ENCODE results near the gene PPP1R16B.
A peak's percentile ranks its signal among the peaks of the same experiment; 100 is the strongest.

The PPP1R16B gene

DNA sequence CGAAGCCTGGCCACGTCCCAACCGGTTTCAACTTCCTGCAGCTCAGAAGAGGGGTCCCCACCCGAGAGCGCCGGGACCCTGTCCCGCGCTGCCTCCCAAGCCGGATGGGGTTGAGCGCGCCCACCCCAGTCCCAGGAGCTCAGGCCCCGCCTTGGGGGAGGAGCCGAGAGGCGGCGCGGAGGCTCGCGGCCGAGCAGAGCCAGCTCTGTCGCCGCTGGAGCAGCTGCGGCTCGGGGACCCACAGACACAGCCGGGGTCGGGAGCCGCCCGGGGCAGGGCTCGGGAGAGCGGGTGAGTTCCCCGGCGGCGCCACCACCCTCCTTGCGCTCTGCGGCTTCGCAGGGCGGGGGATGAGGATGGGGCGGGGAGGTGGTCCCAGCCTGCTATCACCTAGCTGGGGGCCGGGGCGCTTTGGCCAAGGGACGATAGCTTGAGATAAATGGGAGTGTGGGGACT lies at the start of gene PPP1R16B:
TSS of gene PPP1R16B (plus strand) at position 196 of the 456 bp plus-strand sequence. CDS start 30,229 bp downstream, outside the sequence.
- DNase-seq: peak in 1 of 2 experiments; percentile 82

DNA sequence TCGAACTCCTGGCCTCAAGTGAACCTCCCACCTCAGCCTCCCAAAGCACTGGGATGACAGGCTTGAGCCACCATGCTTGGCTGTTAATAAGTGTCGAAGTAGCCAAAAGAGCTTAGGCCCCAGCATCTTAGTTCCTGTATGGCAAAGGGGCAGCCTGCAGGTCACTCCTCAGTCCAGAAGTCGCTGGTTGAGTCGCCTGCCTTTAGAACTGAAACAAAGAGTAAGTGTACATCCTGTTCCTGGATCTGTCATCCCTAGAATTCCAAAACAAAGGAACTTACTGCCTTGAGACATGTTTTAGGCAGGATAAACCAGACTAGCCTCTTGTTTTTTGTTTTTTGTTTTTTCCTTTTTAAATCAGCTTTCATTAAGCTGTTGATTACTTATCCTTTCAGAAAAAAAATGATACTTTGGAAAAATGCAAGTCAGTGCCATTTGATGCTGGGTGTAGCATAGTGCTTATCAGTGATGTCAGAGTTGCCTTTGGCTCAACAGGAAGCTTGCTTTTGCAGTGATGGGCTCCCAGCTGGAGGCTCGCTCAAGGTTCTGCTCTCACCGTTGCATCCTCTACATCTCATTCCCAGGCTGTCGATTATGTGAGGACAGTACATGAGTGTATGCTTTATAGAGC lies 48.2 kb upstream of the PPP1R16B start:
- DNase-seq: no peak

DNA sequence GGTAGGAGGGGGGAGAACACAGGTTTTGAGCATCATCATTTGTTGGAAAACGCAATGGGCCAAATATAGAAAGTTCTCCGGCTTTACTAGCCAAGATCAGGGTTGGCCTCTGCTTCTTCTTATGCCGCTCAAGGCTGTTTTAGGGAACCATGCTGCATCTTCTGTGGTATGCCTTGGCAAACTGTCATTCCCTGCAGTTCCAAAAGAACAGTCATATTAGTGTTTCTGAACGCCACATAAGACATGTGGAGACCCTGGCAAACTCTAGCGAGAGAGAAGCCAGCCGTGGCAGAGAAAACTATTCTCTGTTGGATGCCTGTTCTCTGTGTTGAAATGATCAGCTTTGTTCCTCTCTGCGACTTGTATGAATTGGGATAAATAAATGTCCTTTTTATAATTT lies 46.4 kb upstream of the PPP1R16B start:
- DNase-seq: no peak

DNA sequence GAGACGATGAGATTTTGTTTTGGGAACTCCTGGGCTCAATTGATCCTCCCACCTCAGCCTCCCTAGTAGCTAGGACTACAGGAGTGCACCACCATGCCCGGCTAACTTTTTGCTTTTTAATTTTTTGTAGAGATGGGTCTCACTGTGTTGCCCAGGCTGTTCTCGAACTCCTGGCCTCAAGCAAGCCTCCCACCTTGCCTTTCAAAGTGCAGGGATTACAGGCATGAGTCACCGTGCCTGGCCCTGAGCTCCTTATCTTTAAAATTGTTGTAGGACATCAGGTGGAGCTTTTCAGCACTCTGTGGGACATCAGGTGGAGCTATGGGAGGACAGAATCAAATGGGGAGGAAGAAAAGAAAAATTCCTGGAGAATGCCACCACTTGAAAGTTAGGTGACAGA lies 44.5 kb upstream of the PPP1R16B start:
- DNase-seq: no peak

DNA sequence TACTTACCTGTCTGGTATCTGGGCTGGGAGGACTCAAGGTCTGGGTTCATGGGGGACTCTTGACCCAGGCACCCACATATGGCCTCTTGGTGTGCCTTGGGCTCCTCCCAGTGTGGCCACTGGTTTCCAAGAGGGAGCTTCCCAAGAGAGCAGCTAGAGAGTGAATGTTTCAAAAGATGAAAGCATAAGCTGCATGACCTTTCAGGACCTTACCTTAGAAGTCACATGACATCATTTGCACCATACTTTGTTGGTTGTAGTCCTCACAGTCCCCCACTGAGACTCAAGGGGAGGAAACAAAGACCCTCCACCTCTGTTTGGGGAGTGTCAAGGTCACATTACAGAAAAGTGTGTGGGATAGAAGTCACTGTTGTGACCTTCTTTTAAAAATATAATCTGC lies 43.3 kb upstream of the PPP1R16B start:
- DNase-seq: no peak

DNA sequence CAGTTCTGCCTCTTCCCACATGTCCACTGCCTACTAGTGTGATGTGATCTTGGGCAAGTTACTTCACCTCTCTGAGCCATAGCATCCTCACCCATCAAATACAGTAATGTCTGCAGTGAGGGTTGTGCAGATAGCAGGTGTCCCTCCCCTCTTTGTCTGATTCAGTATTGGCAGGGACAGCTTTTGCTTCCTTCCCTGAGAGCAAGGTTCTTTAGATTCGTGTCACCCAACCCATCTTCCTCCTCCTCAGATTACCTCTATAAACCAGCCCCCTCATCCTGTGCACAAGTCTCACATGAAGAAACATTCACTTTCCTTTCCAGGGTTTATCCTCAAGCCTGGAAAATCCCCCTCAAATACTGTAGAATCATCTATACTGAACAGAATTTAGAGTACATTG lies 41.9 kb upstream of the PPP1R16B start:
- no peak for DNase-seq

DNA sequence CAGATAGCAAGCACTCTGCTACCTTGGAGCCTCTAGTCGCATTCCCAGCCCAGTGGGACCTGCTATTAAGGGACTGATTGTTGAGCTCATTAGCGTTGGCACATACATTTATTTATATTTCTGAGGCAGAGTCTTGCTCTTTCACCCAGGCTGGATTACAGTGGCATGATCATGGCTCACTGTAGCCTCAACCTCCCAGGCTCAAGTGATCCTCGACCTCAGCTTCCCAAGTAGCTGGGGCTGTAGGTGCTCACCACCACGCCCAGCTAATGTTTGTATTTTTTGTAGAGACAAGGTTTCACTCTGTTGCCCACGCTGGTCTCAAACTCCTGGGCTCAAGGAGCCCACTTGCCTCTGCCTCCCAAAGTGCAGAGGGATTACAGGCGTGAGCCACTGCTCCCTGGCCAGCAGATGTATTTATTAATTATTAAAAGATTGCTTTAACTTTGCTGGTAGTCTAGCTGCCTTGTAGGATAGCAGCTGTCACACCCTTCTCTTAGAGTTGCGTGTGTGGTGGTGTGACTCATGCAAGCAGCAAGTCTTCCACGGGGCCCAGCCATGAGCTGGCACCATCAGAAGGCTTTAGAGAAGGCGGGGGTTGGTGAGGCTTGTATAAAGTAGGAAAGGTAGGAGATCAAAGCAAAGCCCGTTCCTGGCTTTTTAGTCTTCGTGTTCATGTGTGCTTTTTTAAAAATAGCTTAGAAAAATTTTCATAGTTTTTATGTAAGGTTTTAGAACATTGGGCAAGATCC lies 40.8 kb upstream of the PPP1R16B start:
- DNase-seq: no peak

DNA sequence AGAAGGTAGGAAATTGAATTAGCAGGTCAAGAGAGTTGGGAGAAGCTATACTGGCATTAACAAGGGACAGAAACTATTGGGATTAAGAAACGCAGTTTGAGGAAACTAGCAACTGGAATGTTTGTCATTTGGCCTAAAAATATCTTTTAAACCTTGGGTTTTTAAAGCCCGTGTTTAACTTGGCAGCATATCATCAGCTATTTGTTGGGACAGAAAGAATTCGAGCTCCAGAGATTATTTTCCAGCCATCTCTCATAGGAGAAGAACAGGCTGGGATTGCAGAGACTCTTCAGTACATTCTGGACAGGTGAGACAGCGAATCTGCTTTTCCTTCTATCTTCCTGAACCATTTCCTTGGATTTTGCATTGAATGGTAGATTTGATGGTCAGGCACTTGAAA lies 39.4 kb upstream of the PPP1R16B start:
- no peak for DNase-seq

DNA sequence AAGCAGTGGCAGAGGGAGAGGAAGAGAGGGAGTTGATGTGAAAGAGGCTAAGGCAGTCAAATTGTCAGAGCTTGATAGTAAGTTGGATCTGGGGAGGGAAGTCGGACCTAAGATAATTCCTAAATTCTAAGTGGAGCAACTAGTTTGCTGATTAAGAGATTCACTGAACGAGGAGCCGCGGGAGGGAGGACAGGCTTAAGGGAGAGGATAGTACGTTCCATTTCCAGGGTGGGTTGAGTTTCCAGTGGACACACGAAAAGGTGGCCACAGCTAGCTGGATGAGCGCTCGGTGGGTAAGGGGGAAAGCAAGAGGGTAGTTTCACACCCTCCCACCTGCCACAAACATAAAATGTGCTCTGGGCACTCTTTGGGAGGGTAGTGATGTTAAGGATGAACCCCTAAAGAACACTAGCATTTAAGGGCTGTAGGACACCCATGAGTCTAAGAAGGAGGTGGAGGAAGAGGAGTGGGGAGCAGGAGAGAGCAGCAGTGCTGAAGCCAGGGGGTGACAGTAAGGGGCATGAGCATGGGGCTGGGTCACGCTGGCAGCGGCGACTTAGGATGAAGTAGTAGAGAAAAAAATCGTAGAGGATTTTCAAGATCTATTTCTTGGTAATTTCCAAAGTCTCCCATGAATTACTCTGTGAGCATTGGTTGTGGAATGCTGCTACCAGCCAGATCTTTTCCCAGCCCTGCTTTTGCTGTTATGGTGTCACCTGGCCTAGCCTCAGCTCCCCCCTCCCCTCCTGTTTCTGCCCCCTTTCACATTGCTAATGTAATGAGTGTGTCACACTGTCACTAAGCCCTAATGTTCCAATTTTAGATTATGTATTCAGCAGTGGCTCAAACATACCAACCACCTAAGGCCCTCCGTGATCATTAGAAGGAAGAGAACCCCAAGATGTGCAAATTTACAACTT lies 35.9 kb upstream of the PPP1R16B start:
- DNase-seq: no peak

DNA sequence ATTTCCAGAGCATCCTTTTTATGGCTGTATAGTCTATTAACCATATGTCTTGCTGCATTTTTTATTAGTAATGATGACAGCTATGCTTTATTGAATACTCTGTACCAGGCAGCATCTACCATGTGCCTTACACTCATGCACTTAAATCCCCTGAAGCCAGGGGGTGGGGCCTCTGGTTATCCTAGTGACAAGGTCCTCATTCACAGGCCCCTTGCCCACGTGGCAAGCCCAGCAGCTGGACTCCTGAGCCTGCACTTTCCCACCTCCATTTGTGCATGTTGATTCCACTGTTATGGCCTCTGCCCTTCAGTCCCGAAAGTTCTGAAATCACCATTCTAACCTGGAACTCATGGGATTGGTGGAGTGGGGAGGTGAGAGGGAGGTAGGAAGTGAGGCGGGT lies 35.0 kb upstream of the PPP1R16B start:
- no peak for DNase-seq

DNA sequence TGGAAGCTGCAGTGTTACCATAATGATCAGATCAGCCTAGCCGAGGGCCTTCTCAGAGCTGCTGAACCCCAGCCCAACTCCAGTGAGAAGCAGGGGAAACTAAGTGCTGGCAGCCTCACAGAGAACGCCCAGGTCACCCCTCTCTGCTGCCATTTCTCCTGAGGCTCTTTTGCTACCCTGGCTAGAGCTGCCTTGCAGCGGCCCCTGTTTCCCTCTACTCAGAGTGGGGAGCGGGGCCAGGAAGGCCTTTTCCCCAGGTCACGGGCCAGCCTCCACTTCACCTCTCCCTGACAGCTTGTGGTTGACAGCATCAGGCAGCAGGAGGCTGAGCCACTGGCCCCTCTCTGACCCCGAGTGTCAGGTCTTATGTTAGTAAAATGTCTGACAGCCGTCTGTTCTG lies 34.5 kb upstream of the PPP1R16B start:
- no peak for DNase-seq

DNA sequence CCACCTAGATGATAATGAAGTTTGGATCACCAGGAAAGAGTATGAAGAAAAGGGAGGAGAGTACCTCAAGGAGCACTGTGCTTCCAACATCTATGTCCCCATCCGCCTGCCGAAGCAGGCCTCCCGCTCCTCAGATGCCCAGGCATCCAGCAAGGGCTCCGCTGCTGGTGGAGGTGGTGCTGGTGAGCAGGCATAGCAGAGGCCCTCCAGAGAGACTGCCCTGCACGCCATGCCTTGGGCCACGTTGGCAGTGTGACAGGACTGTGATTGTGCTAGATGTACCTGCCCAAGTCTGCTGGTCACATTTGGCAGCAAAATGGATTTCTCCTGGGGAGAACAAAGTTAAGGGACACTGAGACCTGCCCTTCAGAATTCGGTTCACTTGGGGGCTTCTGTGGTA lies 33.9 kb upstream of the PPP1R16B start:
- no peak for DNase-seq

DNA sequence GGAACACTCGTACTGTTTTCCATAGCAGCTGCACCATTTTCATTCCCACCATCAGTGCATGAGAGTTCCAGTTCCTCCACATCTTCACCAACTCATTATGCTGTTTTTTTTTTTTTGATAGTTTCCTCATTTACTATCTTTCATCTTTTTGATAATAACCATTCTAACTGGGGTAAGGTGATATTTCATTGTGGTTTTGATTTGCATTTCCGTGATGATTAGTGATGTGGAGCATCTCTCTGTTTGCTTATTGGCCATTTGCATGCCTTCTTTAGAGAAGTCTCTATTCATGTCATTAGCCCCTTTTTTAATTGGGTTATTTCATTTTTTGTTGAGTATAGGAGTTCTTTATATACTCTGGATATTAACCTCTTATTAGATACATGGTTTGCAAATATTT lies 31.3 kb upstream of the PPP1R16B start:
- DNase-seq: peak; percentile 34 to 48

DNA sequence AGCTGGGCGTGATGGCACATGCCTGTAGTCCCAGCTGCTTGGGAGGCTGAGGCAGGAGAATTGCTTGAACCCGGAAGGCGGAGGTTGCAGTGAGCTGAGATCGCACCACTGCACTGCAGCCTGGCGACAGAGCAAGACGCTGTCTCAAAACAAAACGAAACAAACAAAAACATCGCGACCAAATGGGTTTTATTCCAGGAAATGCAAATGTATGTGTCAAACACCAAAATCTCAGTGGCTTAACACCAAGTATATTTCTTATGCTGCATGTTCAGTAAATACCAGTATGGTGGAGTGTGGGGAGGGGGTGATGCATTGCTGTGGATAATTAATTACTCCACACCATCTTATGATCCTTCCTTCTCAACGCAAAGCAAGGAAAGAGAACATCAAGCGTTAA lies 29.1 kb upstream of the PPP1R16B start:
- no peak for DNase-seq

DNA sequence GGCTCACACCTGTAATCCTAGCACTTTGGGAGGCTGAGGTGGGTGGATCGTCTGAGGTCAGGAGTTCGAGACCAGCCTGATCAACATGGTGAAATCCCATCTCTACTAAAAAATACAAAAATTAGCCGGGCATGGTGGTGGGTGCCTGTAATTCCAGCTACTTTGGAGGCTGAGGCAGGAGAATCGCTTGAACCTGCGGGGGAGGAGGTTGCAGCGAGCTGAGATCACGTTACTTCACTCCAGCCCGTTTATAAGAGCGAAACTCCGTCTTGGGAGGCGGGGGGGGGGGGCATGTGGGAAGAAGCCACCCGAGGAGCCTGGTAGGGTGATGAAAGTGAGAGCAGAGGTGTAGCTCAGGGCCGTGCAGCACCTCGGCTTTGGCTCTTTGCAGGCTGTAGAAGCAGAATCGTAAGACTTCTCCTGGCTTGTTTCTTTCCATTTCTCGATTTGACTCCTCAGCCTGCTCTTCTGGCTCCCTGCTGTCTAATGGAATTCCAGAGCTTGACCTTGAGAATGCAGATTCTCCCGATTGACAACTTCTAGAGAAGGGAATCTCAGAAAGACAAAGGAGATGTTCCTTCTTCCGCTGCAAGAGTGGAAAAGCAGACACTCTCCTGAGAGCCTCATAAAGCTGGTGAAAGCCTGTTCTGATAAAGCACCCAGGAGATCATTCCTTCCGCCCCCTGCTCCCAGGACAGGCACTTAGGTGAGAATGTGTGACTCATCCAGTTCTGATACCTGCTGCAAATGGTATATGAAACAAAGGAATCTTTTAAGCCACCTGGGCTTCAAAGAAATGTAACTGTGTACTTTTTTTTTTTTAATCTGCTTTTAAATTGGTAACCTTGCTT lies 26.0 kb upstream of the PPP1R16B start:
- DNase-seq: no peak

DNA sequence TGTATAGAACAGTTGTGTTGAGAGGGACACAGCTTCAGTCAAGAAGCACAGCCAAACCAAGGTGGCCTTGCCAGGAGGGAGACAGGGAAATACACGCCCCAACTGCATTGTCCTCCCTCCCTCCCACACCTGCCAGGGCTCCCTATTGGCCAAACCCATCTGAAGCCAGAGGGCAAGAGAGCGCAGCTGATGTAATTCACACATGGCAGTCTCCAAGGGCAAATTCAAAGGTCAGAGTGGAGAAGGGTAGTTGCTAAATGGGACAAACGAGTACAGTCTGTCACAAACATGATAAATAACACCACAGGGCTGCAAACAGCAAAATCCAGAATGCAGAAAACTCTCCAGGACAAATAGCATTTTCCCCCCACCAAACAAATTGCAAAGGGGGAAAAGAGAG lies 23.2 kb upstream of the PPP1R16B start:
- DNase-seq: no peak

DNA sequence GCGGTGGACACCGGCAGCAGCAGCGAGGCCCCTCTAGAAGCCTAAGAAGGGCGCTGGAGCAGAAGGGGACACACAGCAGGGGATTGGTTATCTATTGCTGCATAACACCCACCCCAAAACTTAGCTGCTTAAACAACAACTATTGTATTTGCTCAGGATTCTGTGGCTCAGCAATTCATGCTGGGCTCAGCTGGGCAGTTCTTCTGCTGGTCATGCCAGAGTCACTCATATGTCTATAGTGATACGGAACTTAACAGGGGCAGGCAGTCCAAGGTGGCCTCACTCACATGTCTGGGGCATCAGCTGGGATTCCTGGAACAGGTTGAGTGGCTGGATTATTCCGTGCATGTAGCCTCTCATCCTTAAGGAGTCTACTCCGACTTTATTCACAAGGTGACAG lies 17.6 kb upstream of the PPP1R16B start:
- no peak for DNase-seq

DNA sequence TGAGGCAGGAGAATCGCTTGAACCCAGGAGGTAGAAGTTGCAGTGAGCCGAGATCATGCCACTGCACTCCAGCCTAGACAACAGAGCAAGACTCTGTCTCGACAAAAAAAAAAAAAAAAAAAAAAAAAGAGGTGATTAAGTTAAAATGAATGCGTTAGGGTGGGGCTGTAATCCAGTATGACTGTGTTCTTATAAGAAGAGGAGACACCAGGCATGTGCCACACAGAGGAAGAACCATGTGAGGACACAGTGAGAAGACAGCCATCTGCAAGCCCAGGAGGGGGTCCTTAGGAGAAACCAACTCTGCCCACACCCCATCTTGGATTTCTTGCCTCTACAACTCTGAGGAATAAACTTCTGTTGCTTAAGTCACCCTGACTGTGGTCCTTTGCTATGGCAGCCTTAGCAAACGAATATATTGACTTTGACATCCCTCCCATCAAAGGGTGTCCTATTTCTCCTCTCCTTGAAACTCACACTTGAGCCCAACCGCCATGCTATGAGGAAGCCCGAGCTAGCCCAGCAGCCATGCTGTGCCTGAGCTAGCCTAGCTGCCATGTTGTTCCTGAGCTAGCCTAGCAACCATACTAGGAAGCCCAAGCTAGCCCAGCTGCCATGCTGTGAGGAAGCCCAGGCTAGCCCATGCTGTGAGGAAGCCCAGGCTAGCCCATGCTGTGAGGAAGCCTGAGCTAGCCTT lies 15.8 kb upstream of the PPP1R16B start:
- DNase-seq: no peak

DNA sequence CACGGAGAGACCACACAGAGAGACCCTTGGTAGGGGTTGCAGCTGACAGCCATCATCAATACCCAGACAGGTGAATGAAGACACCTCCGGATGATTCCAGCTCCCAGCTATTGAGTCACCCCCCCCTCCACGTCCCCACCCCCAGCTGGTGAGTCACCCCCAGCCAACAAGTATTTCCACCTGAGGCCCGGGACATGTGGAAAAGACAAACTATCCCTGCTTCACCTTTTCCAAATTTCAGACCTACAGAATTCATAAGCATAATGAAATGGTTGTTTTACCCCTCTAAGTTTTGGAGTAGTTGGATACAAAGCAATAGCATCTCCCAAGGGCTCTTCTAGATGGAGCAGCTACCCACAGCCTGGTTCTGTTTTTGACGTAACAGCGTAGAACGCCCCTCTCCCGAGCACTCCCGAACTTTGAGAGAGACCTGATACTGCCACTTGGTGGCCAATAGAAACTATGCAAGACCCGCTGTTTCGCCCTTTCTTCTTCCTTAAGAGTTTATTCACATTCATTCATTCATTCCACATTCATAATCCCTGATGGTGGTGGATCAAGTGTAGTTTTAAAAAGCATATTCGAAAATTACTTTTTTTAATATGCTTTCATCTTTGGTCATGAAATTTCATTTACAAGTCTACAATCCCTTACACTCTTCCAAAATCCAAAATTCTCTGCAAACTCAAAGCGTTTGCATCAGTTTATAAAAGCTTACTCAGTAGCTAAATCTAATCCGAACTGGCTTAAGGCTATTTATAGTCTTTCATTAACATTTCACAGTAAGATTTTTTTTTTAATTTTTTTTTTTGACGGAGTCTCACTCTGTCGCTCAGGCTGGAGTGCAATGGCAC lies 15.1 kb upstream of the PPP1R16B start:
- peak; percentile 26 to 80 for DNase-seq

DNA sequence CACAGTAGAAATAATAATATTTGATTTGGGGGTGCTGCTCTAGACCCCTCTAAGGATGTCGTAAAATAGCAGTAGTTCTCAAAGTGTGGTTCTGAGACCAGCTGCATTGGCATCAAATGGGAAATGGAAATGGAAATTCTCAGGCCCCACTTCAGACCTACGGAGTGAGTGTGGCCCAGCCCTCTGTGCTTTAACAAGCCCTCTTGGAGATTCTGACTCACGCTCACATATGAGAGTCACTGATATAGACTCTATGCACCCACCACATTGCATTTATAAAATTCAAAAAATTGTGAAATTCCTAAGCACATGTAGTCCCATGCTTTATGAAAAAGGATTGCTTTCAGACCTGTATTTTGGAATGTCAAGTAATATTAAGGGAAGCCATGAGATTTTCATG lies 14.2 kb upstream of the PPP1R16B start:
- no peak for DNase-seq

DNA sequence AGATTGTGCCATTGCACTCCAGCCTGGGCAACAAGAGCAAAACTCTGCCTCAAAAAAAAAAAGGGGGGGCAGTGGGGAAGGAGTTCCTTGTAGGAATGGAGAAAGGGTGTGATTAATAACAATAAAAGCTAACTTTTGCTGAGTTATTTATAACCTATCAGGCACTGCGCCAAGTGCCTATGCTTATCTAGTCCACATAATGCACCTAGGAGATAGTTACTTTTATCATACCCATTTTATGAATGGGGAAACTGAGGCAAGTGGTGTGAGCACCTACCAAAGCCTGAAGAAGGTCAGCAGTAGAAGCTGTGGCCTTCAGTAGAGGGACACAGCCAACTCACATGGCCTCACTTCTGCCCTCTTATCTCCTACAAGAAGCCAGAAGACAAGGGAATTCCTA lies 13.6 kb upstream of the PPP1R16B start:
- no peak for DNase-seq

Data from NCI-H526 (cell line).